ENCODE data around the gene MACF1.

GRCh38 chr1:39317111-39317510 lies 112.6 kb downstream of the MACF1 start:
- no peak for TF ChIP-seq POLR2AphosphoS5 (IDR thresholded peaks at IDR 0.05)
- no peak for TF ChIP-seq CTCF (IDR thresholded peaks at IDR 0.05)
- TF ChIP-seq POLR2A (IDR thresholded peaks at IDR 0.05): no peak

Measured in breast epithelium (tissue), 3 donors.